ENCODE data around the gene CD1D.
"Not testable (repeated sequence)": the region's sequence is repeated elsewhere in the genome, so short reads cannot be mapped to it uniquely, and the experiment has no call there.

DNA sequence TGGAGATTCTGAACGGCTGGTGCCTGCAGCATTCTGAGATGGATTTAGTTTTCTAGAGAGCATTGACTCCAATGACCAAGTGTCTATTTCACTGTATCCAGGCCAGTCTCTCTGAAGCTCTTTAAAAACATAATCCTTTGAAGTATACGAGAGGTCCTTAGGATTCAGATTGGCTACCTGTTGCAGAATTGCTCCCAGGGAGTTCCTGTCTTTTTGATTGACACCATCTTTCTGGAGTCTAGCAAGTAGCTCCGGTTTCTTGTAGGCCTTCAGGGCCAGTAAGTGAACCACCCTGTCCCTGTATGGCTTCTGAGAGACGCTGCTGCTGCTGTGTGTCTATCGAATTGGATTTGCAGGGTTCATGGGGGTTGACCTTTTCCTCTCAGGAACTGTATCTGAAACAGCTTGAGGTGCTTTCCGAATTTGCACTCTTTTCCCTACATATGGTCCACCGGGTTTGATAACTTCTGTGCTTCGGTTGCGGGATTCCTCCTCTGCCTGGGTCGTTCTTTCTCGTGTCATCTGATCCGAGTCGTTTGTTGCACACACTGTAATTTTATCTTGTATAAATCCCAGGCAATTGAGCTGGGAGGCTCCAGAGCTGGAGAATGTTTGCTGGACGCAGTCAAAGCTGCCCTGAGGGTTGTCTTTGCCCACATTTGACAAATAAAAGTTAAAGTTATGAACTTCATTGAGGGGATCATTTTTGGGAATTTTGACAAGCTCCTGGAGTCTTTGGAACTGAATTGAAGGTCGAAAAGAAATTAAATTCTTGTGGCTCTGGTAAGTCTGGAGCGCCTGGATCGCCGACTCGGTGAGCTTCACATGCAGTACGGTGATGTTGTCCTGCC lies 3.6 kb upstream of the CD1D start:
- TF ChIP-seq, protein P1, sequence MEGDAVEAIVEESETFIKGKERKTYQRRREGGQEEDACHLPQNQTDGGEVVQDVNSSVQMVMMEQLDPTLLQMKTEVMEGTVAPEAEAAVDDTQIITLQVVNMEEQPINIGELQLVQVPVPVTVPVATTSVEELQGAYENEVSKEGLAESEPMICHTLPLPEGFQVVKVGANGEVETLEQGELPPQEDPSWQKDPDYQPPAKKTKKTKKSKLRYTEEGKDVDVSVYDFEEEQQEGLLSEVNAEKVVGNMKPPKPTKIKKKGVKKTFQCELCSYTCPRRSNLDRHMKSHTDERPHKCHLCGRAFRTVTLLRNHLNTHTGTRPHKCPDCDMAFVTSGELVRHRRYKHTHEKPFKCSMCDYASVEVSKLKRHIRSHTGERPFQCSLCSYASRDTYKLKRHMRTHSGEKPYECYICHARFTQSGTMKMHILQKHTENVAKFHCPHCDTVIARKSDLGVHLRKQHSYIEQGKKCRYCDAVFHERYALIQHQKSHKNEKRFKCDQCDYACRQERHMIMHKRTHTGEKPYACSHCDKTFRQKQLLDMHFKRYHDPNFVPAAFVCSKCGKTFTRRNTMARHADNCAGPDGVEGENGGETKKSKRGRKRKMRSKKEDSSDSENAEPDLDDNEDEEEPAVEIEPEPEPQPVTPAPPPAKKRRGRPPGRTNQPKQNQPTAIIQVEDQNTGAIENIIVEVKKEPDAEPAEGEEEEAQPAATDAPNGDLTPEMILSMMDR (IDR thresholded peaks at IDR 0.05; ENCODE audit: insufficient read depth, low read length, poor library complexity, severe bottlenecking), result not testable (repeated sequence)
- not testable (repeated sequence) for TF ChIP-seq EZH2phosphoT487 (conservative IDR thresholded peaks at IDR 0.05; ENCODE audit: low read length)

Data from SU-DHL-6 (cell line).